Suppressor macrophage treated with lipopolysaccharide for 4 hours (primary cell): ENCODE results near the gene RALGAPB.
A peak's percentile ranks its signal among the peaks of the same experiment; 100 is the strongest.
"Not testable (repeated sequence)": the region's sequence is repeated elsewhere in the genome, so short reads cannot be mapped to it uniquely, and the experiment has no call there.

Experiments
- DNase-seq: peaks from one replicate; pipeline ENCODE4 v3.0.0-alpha.2; 2020

The RALGAPB gene

DNA sequence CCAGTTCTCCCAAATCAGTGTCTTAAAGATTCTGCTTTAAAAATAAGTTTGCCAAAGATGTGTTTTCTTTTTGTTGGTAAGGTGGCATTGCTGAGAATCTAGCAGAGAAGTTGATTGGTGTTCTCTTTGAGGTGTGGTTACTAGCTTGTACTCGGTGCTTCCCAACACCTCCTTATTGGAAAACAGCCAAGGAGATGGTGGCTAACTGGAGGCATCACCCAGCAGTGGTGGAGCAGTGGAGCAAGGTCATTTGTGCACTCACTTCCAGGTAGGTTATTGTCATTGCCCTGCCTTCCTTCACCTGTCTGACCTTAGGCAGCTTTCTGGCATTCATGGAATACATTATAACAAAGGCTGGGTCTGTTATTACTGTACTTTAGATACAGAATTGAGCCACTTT is 26.7 kb downstream of the RALGAPB start:
- no peak for DNase-seq

DNA sequence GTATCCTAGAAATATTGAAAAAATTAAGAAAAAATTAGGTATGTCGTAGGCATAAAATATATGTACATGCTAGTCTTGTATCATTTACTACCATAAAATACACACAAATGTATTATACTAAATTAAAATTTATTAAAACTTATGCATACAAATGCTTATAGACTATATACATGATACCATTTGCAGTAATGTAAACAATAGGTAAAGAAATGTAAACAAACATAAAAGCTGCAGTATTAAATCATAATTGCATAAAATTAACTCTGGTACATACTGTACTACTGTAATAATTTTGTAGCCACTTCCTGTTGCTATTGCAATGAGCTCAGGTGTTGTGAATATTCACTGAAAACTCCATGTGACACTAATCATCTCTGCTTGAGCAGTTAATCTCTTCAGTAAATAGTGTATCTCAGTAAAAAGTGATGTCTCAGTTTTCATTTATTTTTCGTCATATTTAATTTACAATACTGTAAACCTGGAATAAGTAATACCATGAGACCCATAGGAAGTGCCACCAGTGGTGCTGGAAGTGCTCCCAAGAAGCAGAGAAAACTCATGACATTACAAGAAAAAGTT is 29.3 kb downstream of the RALGAPB start:
- no peak for DNase-seq

DNA sequence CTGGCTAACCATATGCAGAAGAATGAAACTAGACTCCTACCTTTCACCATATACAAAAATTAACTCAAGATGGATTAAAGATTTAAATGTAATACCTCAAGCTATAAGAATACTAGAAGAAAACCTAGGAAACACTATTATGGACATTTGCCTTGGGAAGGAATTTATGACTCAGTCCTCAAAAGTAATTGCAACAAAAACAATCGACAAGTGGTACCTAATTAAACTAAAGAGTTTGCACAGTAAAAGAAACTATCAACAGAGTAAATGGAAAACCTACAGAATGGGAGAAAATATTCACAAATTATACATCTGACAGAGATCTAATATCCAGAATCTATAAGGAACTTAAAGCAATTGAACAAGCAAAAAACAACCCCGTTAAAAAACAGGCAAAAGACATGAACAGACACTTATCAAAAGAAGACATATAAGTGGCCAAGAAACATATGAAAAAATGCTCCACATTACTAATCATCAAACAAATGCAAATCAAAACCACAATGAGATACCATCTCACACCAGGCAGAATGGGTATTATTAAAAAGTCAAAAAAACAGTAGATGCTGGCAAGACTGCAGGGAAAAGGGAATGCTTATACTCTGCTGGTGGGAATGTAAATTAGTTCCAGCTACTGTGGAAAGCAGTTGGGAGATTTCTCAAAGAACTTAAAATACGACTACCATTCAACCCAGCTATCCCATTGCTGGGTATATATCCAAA is 31.9 kb downstream of the RALGAPB start:
- DNase-seq: no peak

DNA sequence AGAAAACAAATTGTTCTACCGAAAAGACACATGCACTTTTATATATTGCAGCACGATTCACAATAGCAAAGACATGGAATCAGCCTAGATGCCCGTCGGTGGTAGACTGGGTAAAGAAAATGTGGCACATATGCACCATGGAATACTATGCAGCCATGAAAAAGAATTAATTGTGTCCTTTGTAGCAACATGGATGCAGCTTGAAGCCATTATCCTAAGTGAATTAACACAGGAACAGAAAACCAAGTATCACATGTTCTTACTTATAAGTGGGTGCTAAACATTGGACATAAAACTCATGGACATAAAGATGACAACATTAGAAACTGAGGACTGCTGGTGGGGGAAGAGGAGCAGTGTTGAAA is 32.4 kb downstream of the RALGAPB start:
- DNase-seq: no peak

DNA sequence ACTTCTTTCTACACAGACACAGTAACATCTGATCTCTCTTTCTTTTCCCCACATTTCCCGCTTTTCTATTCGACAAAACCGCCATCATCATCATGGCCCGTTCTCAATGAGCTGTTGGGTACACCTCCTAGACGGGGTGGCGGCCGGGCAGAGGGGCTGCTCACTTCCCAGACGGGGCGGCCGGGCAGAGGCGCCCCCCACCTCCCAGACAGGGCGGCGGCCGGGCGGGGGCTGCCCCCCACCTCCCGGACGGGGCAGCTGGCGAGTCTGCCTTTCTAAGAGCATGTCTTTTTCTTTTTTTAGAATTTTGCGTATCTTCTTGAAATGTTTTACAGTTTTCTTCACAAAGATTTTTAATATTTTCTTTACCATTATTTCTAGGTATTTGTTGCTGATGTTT is 39.1 kb downstream of the RALGAPB start:
- DNase-seq: not testable (repeated sequence)

DNA sequence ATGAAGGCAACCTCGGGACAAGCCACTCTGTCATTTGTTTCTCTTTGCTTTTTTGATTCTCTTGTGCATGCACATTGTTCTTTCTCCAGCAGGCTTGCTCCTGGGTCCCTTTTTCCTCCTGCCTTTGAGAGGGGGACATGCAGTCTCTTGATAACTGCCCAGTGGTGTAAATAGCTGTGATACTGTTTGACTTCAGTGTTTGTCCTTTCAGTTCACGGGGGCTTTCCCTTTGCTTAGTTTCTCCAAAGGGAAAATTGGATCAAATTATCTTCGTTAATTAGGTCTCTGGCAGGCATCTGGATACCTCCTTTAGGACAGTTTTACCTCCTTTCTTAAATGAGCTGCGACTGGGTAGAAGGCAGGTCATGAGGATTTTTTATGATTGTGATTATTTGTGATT is 41.5 kb downstream of the RALGAPB start:
- DNase-seq: no peak

DNA sequence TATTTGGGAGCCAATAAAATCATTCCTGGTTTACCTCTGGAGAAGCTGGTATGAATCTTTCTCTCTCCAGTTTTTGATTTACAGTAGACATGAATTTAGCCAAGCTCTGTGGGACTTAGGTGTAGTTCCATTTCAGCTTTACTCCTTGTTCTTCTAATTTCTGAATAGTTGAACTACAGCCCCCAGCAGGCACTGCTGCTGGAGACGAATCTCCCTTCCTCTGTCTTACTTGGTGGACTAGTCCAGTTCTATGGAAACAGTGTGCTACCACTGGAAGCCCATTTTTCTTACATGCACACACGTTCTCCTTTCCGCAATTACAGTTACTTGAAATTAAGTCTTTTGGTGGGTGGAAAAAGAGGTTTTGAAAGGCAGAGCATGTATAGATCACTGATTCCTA is 42.3 kb downstream of the RALGAPB start:
- no peak for DNase-seq

DNA sequence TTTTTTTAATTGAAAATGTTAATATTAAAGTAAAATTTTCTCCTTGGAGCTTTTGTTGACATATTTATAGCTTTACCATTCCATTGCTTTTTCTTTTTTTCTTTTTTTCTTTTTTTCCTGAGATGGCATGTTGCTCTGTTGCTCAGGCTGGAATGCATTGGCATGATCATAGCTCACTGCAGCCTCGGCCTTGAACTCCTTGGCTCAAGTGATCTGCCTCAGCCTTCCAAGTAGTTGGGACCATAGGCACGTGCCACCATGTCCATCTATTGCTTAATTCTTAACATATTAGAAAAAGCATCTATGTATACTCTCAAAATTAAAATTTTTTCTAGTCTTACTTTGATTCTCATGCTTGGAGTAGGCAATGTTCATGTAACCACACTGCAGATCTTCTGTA is 43.0 kb downstream of the RALGAPB start:
- no peak for DNase-seq

DNA sequence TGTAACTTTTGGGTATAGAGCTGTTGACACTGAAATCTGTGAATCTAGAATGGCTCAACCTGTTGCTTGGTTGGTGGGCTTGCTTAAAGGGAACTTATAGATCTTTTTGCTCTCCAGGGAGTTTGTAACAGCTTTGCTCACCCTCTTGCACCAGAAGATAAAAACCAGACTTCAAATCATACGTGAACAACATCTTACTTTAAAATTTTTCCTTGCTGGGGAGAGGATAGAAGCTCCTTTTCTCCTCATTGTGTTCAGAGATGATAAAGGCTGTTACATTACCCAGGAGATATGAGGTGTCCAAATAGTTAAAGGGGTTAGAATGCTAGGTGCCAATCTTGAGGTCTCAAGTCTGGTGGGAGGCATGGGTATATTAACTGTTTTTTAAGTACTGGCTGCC is 46.8 kb downstream of the RALGAPB start:
- no peak for DNase-seq

DNA sequence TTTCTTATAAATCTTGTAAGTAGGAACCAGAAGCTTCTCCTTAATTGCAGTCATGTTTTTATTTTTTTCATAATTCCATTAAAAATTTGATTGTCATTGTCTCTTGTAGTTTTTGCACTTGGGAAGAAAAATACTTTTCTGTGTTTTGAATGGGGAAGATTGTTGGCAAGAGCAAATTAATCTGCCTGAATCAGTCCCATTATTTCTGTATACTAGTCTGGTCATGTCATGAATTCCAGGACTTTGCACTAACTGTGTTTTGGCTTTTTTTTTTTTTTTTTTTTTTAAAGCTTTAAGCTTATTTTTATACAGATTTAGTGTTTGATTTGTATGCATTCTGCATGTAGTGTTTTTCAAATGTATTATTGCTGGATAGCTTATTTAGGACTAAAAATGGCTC is 47.6 kb downstream of the RALGAPB start:
- DNase-seq: no peak

DNA sequence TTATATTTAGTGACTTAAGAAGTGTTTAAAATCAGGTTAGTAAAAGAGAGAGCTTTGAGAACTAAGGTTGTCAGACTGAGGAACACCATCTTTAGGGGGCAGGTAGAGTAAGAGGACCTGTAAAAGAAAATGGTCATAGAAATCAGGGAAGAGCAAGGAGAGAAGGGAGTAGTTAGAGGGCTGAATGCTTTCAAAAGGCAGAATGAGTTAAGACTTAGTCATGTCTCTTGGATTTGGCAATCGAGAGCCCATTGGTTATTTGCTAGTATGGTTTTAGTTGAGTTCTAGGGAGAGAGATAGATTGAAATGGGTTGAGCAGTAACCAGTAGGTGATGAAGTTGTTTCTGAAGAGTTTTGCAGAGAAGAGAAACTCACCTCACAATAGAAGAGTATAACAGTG is 51.1 kb downstream of the RALGAPB start:
- peak; percentile 6 for DNase-seq

DNA sequence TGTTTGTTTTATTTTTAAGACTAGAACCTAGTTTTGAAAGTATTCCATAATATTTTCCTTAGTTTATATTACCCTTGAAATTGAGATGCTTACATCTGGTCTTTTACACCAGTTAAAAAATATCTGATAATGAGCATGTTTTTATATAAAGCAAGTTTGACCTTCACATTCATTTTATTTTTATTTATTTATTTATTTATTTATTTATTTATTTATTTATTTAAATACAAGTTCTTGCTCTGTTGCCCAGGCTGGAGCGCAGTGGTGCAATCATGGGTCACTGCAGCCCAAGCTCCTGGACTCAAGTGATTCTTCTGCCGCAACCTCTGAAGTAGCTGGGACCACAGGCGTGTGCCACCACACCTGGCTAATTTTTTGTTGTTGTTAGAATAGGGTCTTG is 55.5 kb downstream of the RALGAPB start:
- DNase-seq: no peak

DNA sequence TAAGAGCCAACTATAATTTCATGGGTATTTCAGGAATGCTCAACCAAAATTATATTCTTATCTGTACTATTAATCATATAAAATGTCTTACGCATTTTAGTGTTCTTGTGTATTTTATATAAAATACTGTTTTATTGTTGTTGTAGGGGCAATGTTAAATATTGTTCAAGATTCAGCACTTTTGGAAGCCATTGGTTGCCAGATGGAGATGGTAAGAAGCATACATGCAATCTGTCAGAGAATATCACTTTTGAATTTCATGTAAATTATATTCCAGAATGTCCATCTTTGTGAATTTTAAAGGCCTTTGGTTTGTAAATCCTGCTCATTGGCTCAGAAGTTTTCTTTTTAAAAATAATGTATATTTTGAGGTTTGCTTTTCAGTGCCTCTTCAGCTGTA is 58.4 kb downstream of the RALGAPB start:
- DNase-seq: no peak

DNA sequence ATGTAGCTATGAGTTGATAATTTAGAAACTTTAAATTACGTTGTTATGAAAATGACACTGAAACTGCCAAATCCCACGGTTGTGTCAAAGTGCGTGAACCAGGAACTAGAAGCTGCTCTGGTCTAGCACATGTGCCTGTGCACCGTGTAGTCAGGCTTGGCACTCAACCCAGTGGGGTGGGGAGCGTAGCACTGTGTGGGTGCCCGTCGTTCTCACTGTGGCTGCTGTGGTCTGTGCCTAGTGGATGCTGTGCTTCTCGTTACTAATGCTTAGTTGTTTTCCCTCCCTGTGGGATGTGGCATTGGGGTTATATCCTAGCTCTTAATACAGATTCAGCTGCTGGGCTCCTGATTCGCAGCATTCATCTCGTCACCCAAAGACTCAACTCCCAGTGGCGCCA is 62.1 kb downstream of the RALGAPB start:
- no peak for DNase-seq

DNA sequence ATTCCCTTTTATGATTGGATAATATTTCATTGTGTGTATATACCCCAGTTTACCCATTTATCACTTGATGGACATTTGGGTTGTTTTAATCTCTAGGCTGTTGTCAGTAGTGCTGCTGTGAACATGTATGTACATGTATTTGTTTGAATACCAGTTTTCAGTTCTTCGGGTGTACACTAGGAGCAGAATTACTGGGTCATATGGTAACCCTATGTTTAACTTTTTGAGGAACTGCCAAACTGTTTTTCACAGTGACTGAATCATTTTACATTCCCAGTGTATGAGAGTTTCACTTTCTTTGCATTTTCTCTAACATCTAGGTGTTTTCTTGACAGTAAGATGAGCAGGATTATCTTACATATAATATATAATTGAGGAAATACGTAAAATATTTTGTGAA is 63.7 kb downstream of the RALGAPB start:
- DNase-seq: peak; percentile 1

DNA sequence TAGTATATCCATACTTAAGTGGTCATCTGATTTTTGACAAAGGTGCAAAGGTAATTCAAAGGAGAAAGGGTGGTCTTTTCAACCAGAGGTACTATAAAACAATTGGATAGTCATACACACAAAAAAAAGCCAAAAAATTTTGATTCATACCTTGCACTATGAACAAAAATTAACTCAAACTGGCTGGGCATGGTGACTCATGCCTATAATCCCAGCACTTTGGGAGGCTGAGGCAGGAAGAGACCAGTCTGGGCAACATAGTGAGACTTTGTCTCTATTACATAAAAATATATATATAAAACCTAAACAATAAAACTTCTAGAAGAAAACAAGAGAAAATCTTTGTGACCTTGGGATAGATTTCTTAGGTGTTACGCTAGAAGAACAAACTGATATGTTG is 64.5 kb downstream of the RALGAPB start:
- no peak for DNase-seq

DNA sequence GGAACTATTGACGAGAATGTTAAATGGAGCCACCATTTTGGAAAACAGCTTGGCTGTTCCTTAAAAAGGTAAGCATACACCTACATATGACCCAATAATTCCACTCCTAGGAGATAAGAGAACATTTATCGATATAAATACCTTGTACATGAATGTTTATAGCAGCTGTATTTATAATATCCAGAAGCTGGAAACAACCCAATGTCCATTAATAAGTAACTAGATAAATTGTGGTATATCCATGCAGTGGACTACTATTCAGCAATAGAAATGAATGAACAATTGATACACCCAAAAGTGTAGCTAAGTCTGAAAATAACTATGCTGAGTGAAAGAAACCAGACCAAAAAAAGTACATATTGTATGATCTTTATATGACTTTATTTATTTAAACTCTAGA is 66.1 kb downstream of the RALGAPB start:
- no peak for DNase-seq

DNA sequence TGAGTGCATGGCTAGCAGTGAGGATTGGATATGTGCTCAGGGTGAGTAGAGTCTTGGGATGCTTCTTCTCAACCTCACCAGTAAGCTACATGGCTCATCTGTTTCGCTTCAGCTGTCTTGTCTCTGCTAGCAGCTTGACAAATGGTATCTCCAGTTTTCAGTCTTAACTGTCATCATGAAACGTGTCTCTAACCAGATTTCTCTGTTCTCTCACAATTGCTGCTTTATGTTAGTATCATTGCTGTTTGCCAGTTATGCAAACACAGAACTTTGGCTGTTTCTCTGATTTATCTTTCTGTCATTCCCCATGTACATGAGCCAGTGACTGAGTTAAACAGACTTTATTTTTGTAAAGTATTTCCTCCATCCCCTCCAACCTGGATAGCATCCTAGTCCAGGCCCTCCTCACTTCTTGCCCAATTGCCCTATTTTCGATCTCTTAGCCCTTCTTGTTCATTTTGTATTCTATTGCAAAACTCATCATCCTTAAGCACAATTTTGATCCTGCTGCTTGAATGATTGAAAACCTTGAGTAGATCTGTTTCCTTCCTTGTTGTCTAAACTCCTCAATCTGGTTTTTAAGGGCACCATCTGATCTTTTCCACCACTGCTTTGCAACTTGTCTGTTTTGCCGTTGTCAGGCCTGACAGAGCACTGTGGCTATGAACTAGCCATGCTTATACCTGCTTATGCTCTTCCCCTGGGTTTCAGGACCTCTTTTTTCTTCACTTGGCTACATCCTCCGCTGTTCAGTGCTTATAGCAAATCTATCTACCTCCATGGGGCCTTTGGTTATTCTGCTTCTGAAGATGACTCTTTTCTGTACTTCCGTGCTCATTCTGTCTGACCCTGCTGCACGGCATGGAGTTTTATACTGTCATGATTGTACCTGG is 70.6 kb downstream of the RALGAPB start:
- no peak for DNase-seq

DNA sequence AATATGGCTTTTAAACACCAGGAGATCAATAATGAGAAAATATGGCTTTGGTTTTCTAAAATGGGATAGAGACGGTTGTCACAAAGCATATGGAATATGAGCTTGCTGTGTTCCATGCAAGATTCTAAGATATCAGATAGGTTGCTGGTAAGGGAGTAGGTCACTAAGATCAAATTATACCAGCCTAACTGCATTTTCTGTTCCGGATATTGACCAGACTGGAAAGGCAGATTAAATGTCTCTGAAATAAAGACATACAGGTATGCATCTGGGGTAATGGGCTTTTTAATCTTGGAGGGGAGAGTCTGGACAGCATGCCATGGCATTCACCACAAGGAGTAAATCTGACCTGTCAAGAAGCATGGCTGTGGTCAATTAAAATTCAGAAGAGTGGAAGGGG is 73.1 kb downstream of the RALGAPB start:
- DNase-seq: no peak

DNA sequence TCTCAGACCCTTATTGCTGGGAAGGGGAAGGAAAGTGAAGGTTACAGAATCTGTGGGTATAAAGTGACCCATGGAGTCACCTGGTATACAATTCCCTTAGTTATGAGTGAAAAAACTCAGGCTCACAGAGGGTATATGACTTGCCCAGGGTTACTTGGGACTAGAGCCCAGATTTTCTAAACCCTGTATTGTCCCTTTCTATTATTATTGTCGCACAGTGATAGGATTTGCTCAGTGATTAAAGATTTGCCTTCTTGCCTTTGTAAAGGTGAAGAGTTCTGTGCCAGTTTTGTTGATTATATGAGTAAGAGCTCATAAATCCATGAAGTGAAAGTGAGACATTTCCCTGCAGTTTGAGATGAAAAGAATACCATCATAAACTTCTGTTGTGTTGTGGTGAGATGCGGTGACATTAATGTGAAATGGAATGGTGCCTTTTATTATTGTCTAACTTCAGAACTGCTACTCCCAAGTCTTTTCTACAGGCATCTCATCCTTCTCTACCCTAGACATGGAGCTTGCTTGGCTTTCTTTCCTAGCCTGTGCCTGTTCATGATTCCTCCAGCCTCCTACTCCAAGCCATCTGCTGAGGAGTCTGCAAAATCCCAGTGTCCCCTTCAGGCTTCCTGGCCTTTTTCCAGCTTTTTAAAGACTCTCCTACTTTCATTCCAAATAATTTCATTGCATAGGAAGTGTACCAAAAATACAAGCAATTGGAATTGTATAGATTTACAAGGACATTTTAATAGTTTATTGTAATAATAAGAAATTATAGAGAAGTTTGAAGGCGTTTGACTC is 74.8 kb downstream of the RALGAPB start:
- no peak for DNase-seq

DNA sequence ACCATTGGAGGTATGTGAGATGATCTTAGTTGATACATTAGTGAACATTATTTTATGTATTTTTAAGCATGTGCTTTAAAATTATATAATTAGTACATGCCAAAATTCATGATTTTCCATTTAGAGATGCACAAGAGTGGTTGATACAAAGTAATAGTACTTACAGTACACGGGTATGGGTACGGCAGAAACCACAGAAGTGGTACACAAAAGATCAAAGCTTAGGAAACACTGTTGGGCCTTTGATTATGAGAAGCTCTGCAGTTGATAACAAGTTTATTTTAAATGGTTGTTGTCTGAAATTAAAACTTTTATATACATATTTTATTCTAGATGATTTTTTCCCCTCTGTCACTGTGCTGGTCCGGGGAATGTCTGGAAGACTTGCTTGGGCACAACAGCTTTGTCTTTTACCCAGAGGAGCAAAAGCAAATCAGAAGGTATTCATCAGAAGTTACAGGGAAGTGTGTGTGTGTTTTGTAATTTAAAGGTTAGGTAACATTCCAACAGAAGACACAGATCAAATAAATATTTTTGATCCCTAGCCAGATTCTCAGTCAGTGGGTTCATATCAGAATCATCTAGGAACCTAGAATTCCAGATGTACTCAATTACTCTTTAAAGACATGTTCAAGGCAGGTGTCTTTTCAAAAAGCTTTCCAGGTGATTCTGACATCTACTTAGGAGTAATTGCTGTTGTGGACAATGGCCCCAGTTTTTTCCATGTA is 75.9 kb downstream of the RALGAPB start:
- no peak for DNase-seq

DNA sequence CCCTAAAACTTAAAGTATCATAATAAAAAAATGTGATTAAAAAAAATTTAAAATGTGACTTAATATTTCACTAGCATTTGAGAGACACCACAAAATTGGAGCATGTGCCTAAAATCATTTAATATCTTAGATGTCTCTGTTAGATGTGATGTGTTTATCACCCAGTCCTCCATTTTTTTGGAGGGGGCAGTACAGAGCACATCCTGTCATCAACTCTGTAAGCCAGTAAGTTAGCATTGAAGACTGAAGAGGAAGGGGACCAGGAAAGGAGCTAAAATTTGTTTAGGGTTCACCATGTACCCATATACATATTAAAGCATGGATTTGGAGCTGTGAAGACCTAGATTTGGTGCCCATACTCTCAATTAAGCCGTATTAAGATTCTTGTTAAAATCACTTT is 77.6 kb downstream of the RALGAPB start:
- DNase-seq: no peak
